ENCODE measurements around the gene ELMO1.

Gene ELMO1

DNA sequence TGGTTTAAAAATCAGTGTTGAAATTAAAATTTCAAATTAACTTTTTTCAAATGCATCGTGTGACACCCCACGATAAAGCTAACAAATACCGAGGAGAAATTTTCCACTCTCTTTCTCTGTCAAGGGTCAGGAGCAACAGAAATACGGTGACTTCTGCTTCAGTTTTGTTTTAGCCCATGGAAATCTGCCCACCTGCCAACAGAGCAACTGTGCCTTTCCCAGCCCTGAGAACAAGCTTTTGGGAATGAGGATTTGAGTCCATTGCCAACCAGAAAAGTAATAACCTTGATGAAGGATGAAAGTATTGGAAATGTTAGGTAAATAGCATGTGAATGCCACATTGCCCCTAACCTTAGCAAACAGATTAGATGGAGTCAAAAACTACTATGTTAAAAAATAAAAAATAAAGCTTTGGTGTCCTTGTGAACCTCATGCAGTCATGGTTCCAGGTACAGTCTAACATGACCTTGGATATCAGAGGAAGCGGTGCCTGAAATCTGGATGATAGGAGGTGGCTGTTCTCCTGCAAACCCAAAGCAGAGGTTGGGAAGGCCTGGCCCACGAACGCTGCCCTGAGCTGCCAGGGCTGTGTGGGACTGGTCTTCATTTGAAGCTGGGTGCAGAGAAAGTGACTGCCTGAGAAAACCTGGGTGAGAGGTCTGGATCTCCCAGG, 296.8 kb downstream of the ELMO1 start:
- no peak overlapping the region for H3K4me3 ChIP-seq (ENCODE audit: low read depth, low read length)
- TF ChIP-seq, protein P1, sequence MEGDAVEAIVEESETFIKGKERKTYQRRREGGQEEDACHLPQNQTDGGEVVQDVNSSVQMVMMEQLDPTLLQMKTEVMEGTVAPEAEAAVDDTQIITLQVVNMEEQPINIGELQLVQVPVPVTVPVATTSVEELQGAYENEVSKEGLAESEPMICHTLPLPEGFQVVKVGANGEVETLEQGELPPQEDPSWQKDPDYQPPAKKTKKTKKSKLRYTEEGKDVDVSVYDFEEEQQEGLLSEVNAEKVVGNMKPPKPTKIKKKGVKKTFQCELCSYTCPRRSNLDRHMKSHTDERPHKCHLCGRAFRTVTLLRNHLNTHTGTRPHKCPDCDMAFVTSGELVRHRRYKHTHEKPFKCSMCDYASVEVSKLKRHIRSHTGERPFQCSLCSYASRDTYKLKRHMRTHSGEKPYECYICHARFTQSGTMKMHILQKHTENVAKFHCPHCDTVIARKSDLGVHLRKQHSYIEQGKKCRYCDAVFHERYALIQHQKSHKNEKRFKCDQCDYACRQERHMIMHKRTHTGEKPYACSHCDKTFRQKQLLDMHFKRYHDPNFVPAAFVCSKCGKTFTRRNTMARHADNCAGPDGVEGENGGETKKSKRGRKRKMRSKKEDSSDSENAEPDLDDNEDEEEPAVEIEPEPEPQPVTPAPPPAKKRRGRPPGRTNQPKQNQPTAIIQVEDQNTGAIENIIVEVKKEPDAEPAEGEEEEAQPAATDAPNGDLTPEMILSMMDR (IDR thresholded peaks at IDR 0.05; ENCODE audit: insufficient read depth, low read length, missing control alignments): no peak
- no peak for DNase-seq (ENCODE audit: low read depth, low spot score)
- ChIA-PET POLR2A (no interaction called here), CTCF (no interaction called here)

DNA sequence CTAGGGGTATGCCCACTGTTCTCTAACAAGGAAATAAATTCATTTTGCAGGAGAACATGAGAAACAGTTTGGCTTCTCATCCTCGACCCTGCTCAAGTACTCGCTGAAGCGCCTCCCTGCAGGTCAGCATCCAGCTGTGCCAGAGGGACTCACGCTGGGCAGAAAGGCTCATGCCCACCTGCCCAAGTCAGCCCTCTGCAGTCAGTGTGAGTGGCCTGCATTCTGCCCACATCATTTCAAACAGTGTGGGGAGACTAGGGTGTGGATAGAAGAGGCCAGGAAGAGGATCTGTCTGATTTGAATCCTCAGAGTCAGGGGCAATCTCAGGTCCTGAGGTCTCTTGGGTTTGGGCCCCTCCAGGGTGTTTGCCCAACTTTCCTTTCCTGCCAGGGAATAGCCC, 297.8 kb downstream of the ELMO1 start:
- ChIA-PET POLR2A (no interaction called here), CTCF (interaction anchor here (0.9 kb wide), 1 partner anchor 190 kb away, joined by 3 read pairs; no protein-coding TSS in a partner anchor)
- TF ChIP-seq, protein P1 (IDR thresholded peaks at IDR 0.05; ENCODE audit: insufficient read depth, low read length, missing control alignments): no peak
- no peak for DNase-seq (ENCODE audit: low read depth, low spot score)
- no peak overlapping the region for H3K4me3 ChIP-seq (ENCODE audit: low read depth, low read length)

DNA sequence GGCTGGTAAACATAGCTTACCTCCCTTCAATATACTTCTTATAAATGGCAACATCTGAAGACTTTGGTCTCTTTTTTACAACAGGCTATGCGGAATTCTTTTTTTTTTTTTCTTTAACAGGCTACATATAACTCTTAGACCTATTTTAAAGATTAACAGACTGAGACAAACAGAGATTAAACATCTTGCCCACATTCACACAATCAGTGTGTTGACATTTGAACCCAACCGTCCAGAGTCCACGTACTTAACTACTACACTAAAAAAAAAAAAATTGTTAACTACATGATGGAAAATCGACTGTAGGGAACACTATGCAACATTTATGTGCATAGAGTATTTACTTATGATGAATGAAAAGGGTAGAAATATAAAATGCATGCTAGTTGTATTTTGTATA, 298.5 kb downstream of the ELMO1 start:
- POLR2A ChIA-PET: no interaction called here
- DNase-seq (ENCODE audit: low read depth, low spot score): no peak
- CTCF ChIA-PET: interaction anchor here (0.9 kb wide), 1 partner anchor 189 kb away, joined by 3 read pairs; no protein-coding TSS in a partner anchor
- TF ChIP-seq, protein P1 (IDR thresholded peaks at IDR 0.05; ENCODE audit: insufficient read depth, low read length, missing control alignments): no peak
- H3K4me3 ChIP-seq (ENCODE audit: low read depth, low read length): no peak overlapping the region

DNA sequence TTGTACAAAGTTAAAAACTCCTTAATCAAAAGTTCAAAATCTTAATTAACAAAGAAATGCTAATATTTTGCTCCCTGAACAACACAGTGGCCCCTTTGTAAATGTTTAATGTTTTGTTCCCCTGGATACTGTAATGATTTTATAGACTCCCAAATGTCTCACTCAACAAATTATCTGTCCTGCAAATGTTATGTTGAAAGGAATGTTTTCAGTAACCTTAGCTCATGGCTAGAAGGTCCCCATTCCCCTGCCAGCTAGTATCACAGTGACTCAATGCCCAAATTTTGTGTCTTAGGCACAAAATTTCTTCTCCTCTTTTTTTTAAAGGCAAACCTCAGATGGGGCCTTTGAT, 298.9 kb downstream of the ELMO1 start:
- ChIA-PET POLR2A (no interaction called here), CTCF (interaction anchor here (0.9 kb wide), 1 partner anchor 189 kb away, joined by 3 read pairs; no protein-coding TSS in a partner anchor)
- no peak for DNase-seq (ENCODE audit: low read depth, low spot score)
- no peak overlapping the region for H3K4me3 ChIP-seq (ENCODE audit: low read depth, low read length)
- TF ChIP-seq, protein P1 (IDR thresholded peaks at IDR 0.05; ENCODE audit: insufficient read depth, low read length, missing control alignments): no peak

DNA sequence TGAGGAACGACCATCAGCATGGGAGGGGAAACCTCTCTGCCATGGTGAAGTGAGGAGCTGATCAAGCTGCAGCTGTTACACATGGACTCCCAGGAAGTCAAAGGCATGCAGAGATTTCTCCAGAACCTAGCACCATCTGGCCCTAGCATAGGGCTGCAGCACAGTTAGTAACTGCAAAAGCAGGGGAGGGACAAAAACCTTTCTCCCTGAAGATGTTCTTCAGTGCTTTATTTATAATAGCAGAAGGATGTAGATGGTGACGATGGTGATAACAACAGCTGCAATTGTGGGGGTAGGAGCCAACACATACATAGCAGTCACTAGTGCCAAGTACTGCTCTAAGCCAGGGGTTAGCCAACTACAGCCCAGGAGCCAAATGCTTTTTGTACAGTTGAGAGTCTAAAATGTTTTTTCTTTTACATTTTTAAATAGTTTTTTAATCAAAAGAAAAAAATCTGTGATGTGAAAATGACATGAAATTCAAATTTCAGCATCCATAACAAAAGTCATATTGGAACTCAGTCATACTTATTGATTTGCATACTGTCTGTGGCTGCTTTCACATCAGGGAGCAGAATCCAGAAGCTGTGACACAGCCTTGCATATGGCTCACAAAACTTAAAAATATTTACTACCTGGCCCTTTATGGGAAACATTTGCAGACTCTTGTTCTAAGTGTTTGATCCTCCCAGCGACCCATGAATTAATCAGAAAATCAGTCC, 299.5 kb downstream of the ELMO1 start:
- H3K4me3 ChIP-seq (ENCODE audit: low read depth, low read length): no peak overlapping the region
- no peak for DNase-seq (ENCODE audit: low read depth, low spot score)
- TF ChIP-seq, protein P1 (IDR thresholded peaks at IDR 0.05; ENCODE audit: insufficient read depth, low read length, missing control alignments): no peak
- ChIA-PET POLR2A (no interaction called here), CTCF (no interaction called here)

DNA sequence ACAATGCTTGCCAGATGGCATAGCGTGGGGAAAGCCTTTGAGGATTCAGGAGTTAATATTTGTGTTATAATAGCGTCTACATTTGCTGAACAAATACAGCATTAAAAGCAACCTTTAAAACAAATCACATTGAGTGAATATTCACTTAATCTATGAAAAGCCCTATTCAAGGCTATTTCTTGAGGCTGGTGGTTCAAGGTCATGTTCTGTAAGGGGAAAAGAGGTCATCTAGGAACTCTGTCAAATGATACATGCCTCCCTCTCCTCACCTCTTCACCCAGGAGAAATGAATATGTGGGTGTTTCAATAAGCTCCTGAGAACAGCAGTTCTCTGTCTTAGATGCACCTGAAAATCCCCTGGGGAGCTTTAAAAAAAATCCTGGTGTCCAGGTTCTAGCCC, 303.0 kb downstream of the ELMO1 start:
- H3K4me3 ChIP-seq (ENCODE audit: low read depth, low read length): no peak overlapping the region
- ChIA-PET CTCF (interaction anchor here (1.3 kb wide), 1 partner anchor 160 kb away, joined by 4 read pairs; no protein-coding TSS in a partner anchor), POLR2A (no interaction called here)
- no peak for DNase-seq (ENCODE audit: low read depth, low spot score)
- TF ChIP-seq, protein P1 (IDR thresholded peaks at IDR 0.05; ENCODE audit: insufficient read depth, low read length, missing control alignments): no peak
